PFSK-1 (cell line): ENCODE results near the gene RELA.

Experiments
- FOXP2 ChIP-seq: optimal IDR thresholded peaks from 2 replicates; pipeline ENCODE3; 2011; ENCODE audit warnings: borderline replicate concordance, control low read depth, inconsistent platforms; ENCODE audit not compliant: insufficient read depth; ENCODE audit errors: extremely low read length, extremely low read depth
- POLR2AphosphoS5 ChIP-seq: IDR thresholded peaks from 2 replicates; pipeline ENCODE4 v1.6.1; 2012; ENCODE audit warnings: low read depth, mild to moderate bottlenecking, control low read depth, low read length, moderate library complexity
- SIN3A ChIP-seq: IDR thresholded peaks from 2 replicates; pipeline ENCODE4 v1.6.1; 2012; ENCODE audit warnings: mild to moderate bottlenecking, low read length, moderate library complexity, borderline replicate concordance; ENCODE audit not compliant: insufficient read depth
- TAF1 ChIP-seq: IDR thresholded peaks from 2 replicates; pipeline ENCODE4 v1.6.1; 2012; ENCODE audit warnings: low read length, control low read depth, borderline replicate concordance; ENCODE audit not compliant: insufficient read depth
- TF ChIP-seq, protein P1 (sequence below), 2 experiments: IDR thresholded peaks; 2 replicates each; pipeline versions ENCODE4 v1.6.1 to v1.8.0; 2011 to 2012; ENCODE audit warnings: low read depth in 2 of 2, low read length in 2 of 2, control low read depth in 1 of 2, inconsistent platforms in 1 of 2, mild to moderate bottlenecking in 1 of 2, moderate library complexity in 1 of 2; ENCODE audit not compliant: insufficient read depth in 1 of 2

The RELA gene

DNA sequence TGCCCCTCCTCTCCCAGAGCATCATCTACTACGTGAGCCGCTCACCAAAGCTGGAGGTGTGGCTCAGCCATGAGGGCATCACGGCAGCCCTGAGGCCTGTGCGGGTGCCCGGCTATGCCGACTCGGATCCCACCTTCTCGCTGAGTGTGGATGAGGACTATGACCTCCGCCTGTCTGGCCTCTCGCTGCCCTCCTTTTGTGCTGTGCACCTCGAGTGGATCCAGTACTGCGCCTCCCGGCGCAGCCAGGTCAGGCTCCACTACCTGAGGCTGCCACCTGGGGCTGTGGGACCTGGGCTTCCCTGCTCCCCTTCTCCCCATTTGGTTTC lies 28.6 kb downstream of the RELA start:
- TF ChIP-seq POLR2AphosphoS5: no peak
- TF ChIP-seq, protein P1, sequence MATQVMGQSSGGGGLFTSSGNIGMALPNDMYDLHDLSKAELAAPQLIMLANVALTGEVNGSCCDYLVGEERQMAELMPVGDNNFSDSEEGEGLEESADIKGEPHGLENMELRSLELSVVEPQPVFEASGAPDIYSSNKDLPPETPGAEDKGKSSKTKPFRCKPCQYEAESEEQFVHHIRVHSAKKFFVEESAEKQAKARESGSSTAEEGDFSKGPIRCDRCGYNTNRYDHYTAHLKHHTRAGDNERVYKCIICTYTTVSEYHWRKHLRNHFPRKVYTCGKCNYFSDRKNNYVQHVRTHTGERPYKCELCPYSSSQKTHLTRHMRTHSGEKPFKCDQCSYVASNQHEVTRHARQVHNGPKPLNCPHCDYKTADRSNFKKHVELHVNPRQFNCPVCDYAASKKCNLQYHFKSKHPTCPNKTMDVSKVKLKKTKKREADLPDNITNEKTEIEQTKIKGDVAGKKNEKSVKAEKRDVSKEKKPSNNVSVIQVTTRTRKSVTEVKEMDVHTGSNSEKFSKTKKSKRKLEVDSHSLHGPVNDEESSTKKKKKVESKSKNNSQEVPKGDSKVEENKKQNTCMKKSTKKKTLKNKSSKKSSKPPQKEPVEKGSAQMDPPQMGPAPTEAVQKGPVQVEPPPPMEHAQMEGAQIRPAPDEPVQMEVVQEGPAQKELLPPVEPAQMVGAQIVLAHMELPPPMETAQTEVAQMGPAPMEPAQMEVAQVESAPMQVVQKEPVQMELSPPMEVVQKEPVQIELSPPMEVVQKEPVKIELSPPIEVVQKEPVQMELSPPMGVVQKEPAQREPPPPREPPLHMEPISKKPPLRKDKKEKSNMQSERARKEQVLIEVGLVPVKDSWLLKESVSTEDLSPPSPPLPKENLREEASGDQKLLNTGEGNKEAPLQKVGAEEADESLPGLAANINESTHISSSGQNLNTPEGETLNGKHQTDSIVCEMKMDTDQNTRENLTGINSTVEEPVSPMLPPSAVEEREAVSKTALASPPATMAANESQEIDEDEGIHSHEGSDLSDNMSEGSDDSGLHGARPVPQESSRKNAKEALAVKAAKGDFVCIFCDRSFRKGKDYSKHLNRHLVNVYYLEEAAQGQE (IDR thresholded peaks at IDR 0.05; ENCODE audit: insufficient read depth in 1 of 2, low read depth in 2 of 2, low read length in 2 of 2): no peak
- TF ChIP-seq FOXP2: no peak
- TF ChIP-seq TAF1: no peak

DNA sequence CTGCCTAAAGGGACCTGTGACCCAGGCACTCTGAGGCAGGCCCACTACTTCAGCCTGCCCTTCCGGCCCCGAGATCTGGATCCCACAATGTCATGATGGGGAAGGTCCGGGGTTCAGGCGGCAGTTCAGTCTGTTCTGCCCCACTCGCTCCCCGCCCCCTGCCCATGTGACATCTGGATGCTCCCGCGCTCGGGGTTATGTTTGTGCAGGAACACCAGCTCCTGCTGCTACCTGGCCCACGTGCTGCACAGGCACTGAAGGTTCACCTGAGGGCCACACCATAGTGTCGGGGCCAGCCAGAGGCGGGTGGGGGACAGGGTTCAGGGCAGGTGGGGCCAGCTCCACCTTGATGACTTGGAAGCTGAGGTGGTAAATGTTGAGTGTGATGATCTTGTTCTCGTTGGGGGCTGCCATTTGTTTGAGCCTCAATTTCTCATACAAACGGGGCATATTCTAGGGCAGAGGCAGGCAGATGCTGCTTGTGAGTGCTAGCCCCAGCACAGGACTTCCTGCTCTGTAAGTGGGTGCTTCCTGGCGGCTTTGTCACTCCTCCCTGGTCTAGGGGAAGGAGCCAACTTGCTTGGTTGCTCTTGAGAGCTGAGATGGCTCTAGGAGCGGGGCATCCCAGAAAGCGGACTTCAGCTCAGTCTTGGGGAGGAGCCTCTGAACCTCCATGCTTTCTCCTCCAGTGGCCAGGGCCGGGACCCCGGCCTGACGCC lies 29.2 kb downstream of the RELA start:
- TF ChIP-seq POLR2AphosphoS5: no peak

DNA sequence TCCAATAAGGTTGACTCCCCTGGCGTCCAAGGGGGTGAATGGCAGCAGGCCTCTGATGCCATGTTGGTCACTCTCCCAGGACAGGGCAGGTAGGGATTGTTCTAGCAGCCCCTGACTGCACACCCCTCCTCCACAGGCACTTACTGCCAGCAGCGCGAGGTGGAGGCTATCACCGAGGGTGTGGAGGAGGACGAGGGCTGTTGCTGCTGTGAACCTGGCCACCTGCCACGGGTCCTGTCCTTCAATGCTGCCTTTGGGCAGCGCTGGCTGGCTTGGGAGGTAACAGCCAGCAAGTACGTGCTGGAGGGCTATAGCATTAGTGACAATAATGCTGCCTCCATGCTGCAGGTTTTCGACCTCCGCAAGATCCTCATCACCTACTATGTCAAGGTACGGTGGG lies 32.5 kb downstream of the RELA start:
- TF ChIP-seq POLR2AphosphoS5 (no peak), SIN3A (no peak), FOXP2 (no peak), TAF1 (no peak)
- TF ChIP-seq, protein P1 (IDR thresholded peaks at IDR 0.05; ENCODE audit: insufficient read depth in 1 of 2, low read depth in 2 of 2, low read length in 2 of 2): no peak

DNA sequence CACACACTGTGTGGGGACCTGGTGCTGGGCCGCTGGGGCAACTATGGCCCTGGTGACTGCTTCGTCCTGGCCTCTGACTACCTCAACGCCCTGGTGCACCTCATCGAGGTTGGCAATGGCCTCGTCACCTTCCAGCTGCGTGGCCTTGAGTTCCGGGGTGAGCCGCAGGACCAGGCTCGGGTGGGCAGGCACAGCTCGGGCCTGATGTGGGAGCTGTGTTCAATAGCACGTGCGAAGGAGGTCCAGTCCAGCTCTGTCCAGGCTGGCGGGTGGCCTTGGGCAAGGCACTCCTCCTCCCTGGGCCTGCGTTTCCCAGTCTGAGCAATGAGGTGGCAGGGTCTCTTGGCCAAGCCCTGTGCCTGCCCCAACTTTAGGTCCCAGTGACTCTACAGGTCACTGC lies 33.1 kb downstream of the RELA start:
- TF ChIP-seq SIN3A (no peak), FOXP2 (no peak), TAF1 (no peak), POLR2AphosphoS5 (no peak)
- TF ChIP-seq, protein P1 (IDR thresholded peaks at IDR 0.05; ENCODE audit: insufficient read depth in 1 of 2, low read depth in 2 of 2, low read length in 2 of 2): no peak

DNA sequence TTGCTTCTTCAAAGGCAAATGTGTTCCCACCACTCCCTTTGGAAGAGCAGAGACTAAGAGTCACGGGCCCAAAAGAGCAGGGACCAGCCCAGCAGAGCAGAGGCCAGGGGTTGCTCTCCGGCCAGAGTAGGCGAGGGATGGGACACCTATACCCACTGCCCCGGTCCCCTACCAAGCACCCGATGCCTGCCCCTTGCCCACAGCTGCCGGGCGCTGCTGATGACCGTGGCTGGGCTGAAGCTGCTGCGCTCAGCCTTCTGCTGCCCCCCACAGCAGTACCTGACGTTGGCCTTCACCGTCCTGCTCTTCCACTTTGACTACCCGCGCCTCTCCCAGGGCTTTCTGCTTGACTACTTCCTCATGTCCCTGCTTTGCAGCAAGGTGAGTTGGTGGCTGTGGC lies 35.5 kb downstream of the RELA start:
- no peak for TF ChIP-seq POLR2AphosphoS5
- TF ChIP-seq, protein P1 (IDR thresholded peaks at IDR 0.05; ENCODE audit: insufficient read depth in 1 of 2, low read depth in 2 of 2, low read length in 2 of 2): no peak
- TF ChIP-seq TAF1: no peak
